GM19238 (cell line): Measurements from ENCODE around the gene ANKFN1.

ENCODE experiments used
- DNase-seq: peaks from one replicate; pipeline ENCODE4 v3.0.0; 2011; ENCODE audit warnings: low spot score; ENCODE audit not compliant: insufficient read length

ANKFN1 gene, protein sequence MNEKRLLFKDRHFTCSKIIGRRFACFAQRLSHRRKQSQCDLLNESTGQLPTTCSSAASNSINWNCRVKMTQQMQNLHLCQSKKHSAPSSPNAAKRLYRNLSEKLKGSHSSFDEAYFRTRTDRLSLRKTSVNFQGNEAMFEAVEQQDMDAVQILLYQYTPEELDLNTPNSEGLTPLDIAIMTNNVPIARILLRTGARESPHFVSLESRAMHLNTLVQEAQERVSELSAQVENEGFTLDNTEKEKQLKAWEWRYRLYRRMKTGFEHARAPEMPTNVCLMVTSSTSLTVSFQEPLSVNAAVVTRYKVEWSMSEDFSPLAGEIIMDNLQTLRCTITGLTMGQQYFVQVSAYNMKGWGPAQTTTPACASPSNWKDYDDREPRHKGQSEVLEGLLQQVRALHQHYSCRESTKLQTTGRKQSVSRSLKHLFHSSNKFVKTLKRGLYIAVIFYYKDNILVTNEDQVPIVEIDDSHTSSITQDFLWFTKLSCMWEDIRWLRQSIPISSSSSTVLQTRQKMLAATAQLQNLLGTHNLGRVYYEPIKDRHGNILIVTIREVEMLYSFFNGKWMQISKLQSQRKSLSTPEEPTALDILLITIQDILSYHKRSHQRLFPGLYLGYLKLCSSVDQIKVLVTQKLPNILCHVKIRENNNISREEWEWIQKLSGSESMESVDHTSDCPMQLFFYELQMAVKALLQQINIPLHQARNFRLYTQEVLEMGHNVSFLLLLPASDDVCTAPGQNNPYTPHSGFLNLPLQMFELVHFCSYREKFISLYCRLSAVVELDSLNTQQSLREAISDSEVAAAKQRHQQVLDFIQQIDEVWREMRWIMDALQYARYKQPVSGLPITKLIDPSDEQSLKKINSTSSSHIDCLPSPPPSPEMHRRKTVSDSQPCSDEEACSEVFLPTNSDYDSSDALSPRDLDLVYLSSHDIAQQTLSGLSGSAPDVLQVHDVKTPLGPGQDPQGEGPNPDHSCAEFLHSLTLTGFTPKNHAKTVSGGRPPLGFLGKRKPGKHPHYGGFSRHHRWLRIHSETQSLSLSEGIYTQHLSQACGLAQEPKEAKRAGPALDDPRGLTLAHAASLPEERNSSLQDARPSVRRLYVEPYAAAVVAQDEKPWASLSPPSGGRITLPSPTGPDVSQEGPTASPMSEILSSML

DNA sequence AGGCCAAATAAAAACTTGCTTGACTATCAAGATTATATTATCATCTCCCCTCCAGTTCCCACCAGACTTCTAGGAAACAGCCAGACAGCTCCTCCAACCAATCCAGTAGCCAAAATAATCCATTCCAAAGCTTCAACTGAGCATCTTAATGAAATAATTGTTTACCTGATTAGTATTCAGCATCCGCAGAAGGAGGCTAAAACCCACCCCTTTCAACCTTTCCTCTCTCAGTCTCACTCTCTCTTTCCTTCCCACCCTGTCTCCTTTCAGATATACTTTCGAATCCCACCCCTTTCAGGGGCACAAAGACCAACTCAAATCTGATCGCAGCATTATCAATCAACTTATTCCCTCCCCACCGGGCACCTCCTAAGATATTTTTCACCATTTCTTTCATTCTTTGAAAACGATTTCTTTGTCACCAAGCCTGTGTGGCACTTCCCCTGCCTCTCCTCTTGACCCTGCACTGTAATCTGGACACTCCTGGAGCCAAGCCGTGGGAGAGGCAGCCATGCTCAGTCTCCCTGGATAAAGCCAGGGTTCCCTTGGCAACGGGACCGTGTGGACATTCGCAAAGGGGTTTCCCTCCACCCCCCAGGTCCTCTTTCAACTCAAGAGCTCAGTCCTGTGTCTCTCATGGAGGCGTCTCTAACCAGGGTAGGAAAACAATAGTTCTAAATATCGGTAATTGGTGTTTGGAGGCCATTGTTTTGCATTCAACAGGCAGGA lies at the start of gene ANKFN1:
ANKFN1 (plus strand) TSS at position 602 of the 729 bp plus-strand sequence. CDS start 59,193 bp downstream, outside the sequence.
- no peak for DNase-seq

GRCh38 chr17:56108811-56109284 lies 44.4 kb upstream of the ANKFN1 start:
- peak; percentile 2 for DNase-seq

DNA sequence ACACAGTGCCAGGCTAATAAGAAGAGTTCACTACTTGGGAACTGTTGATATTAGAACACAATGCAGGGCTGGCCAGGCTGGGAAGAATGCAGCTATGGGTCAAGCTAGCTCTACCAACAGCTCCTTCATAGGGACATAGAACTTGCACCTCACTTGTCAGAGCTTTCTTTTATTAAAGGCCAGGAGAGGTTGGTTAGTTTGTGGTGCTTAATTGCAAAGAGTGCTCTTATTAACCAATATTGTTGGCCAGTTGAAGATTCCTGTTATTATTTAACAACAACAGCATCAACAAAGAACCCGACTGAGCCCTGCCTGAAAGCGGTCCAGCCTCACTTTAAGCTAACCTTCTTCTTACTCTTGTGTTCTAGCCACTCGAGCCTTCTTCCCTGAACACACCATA lies 43.4 kb upstream of the ANKFN1 start:
- DNase-seq, result no peak

- DNase-seq, result no peak
Observed at GRCh38 chr17:56110463-56111135, 42.7 kb upstream of the ANKFN1 start.

GRCh38 chr17:56111706-56112485 lies 41.4 kb upstream of the ANKFN1 start:
- no peak for DNase-seq

GRCh38 chr17:56113486-56113885 lies 39.8 kb upstream of the ANKFN1 start:
- no peak for DNase-seq

DNA sequence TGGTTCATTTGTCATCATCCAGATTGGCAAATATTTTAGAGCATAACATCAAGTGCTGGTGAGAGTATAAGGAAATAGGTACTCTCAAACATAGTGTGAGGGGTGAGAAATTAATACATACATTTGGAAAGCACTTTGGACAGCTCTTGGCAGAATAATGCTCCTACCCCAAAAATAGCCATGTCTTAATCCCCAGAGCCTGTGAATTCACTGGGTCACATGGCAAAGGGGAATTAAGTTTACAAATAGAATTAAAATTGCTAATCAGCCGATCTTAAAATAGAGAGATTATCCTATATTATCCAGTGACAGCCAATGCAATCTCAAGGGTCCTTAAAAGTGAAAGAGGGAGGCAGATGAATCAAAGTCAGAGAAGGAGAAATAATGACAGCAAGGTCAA lies 38.8 kb upstream of the ANKFN1 start:
- DNase-seq, result no peak

DNA sequence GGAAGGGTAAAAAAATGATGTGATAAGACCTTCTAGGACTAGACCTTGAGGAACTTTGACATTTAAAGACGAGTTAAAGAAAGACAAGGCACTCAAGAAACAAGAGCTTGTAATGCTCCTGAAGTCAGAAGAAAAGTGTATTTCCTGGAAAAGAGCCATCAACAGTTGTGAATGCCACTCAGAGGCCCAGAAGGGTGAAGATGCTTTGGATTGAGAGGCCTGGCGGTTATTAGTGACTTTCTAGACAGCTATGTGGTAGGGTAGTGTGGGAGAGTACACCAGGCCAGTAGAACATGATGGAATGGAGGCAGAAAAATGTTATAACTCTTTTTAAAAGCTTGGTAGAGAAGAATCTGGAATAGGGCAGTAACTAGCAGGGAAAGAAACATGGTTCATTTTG lies 34.1 kb upstream of the ANKFN1 start:
- DNase-seq, result no peak

DNA sequence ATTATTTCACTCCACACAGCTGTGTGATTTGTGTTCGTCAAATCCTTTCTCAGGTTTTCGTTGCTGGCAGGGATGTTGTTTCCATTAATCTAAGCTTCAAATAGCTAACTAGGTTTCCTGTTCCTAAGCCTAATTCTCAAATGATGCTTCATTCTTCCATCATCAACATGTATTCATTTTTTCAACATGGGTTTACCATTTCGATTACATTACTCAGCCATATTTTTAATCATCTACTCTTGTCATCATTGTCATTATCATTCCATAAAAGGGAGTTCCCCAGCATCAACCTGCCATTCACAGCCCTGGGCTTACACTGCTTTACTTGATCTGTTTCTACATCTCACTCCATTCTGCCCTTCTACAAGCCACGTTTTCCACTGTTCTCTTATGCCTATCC lies 33.3 kb upstream of the ANKFN1 start:
- no peak for DNase-seq

DNA sequence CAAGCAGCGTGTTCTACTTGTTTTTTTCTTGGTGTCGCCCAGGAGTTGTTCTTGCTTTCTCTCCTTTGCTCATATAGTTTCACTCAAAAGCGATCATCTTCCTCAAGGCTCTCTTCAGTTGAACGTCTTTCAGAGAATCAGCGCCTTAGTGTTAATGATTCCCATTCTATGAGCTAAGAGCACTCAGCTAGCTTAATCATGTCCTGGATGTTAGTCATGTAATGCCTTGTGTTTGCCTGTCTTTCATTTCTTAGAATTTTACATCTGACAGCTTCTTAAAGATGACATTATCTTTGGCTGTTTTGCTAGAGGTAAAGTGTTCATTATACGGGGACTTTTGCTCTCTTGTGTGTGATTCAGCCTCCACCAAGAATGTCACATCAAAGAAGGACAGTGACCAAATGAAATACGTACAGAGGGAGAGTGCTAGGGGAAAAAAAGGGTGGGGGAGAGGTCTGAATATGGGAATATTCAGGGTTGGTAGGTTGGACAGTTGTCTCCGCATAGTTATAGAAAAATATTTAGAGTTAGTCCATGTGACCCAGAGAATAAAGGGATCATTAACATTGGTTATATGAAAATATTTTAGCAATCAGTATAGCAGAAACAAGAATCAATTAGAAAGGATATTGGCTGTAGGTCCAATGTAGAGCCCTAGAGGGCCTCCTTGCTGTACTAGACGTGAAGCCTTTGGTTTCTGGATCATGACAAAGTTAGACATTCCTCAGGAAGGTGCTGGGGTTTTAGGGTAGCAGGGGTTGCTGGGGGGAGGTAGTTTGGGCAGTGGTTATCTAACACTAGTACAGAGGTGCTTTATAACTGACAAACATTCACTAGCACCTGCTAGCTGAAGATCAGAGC lies 31.9 kb upstream of the ANKFN1 start:
- no peak for DNase-seq

DNA sequence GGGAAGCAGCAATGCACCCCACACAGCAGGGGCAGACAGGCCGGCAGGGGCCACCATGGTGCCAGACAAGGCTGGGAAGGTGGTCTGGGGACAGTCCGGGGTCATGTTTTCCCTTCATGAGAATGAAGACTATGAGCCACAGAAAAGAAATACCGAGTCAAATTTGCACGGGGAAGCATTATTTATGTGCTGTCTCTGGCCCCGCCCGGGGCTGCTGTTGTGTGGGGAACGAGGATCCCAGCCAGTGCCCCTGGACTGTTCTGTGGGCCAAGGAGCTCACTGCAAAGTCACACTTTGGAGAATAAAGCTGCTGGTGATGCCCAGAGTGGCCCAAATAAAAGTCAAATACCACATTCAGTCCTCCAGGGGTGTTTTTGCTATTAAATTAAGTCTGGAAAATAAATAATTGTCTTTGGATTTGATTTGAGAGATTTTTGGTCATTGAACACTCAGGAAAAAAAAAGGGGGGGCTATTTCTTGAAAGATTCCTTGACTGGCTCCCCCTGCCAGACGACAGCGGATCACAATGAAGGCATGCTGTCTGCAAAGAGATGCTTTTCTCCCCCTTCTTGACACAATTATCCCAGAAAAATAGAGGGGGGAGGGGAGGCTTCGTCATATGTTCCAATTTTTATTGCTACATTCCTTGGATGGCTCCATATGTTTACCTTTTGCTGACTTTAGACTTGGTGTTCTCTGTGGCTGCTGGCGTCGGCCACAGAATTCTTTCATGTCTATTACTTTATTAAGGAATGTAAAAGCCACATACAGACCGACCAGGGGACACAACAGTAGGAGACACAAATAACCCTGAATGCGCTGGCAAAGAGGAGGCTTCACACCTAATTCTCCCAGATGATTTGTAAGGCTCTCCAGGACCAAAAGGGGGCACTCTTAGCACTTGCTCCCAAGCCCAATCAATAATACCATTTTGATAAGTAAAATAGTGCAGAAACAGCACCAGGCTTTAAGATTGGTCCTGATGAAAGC lies 27.1 kb upstream of the ANKFN1 start:
- no peak for DNase-seq

GRCh38 chr17:56130026-56130425 lies 23.2 kb upstream of the ANKFN1 start:
- no peak for DNase-seq

- no peak for DNase-seq
Observed at GRCh38 chr17:56130631-56131030, 22.6 kb upstream of the ANKFN1 start.

DNA sequence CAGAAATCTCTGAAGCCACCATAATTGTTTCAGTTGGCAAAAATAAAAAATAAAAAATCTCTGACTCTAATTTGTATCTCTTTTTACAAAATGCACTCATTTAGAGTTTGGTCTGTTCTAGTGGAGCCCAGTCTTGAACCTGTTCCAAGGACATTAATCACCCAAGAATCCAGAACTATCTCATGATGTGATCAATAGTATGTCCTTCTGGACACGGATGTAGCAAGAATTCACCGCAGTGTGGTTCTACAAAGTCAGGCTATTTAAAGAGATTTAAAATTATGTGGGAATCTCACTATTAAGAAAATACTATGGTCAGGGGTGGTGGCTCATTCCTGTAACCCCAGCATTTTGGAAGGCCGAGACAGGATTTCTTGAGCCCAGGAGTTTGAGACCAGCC lies 21.8 kb upstream of the ANKFN1 start:
- DNase-seq, result no peak

DNA sequence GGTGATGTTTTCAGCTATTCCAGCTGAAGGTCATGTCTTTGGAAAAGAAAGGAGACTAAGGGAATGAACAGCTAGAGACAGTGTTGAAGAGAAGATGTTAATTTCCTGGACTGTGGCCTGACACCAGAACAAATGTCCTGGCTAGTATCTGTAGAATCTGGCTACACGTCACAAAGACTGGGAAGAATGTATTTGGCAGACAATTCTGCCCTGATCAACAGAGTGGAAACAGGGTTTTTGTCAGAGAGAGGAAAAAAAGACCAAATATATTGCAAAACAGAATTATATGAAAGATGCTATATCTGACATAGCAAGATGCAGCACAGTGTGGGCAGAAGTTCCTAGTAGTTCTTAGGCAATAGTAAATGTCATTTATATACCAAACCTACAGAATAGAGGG lies 17.0 kb upstream of the ANKFN1 start:
- no peak for DNase-seq

GRCh38 chr17:56141046-56141839 lies 12.0 kb upstream of the ANKFN1 start:
- DNase-seq, result no peak

DNA sequence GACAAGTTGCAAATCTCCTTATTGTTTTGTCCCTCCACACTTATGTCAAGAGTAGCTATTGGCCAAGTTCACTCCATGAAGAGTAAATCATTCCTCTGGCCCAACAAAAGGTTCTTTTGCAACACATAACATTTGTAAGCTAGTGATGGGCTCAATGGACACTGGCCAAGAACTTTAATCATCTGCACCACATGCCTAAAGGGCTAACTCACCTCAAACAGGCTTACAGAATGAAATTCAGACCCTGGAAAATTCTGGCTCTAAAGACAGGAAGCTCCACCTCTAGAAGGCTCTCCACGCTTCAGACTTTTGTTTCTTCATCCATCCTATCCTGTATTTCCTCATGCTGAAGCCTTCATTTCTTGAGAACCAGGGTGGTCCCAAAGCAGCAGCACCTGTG lies 10.9 kb upstream of the ANKFN1 start:
- DNase-seq, result no peak
